PC-9 (cell line): Measurements from ENCODE around the gene ADAMTSL3. TPM values are rescaled to one million over a fixed set of nuclear protein-coding genes. Genes with fewer than 3 reads are reported as not detected.

Experiments
- BruUV-seq: library from RNA; stranded (reverse); fragments of 400-500 nt; replicated peaks from 2 replicates; lab custom pipeline; 2021; lab: Mats Ljungman, UMichigan
- CTCF ChIA-PET: fragments of 300-600 bp; sonication (Branson Sonifier 250); formaldehyde crosslinking; loops from one replicate; lab custom pipeline; 2022; ENCODE audit warnings: antibody characterized with exemption; lab: Charles Lee
- POLR2A ChIA-PET: fragments of 300-600 bp; sonication (Branson Sonifier 250); formaldehyde crosslinking; loops from one replicate; lab custom pipeline; 2022; ENCODE audit warnings: antibody characterized with exemption; ENCODE audit not compliant: unreplicated experiment; lab: Charles Lee
- DNase-seq, 2 experiments: peaks; one replicate each; pipeline versions ENCODE4 v3.0.0 to v3.0.0-alpha.2; 2015 to 2022; ENCODE audit warnings: mixed read lengths in 1 of 2
- H2AFZ ChIP-seq: fragments of 200-600 bp; sonication (generic); 2 replicates; pipeline ENCODE4 v1.8.1; 2017; ENCODE audit warnings: antibody characterized with exemption
- H3F3A ChIP-seq: fragments of 200-600 bp; sonication (generic); 2 replicates; pipeline ENCODE4 v1.8.1; 2017; ENCODE audit warnings: antibody characterized with exemption, mild to moderate bottlenecking, low read depth; ENCODE audit not compliant: insufficient read depth
- H3K27ac ChIP-seq: fragments of 200-600 bp; sonication (generic); 2 replicates; pipeline ENCODE4 v1.6.1; 2016; ENCODE audit warnings: mixed run types
- H3K27me3 ChIP-seq: fragments of 200-600 bp; sonication (generic); 2 replicates; pipeline ENCODE4 v1.6.1; 2016; ENCODE audit warnings: low read depth, mixed run types; ENCODE audit not compliant: insufficient read depth
- H3K36me3 ChIP-seq: fragments of 200-600 bp; sonication (generic); 2 replicates; pipeline ENCODE4 v1.6.1; 2016; ENCODE audit warnings: low read depth, mixed run types
- H3K4me1 ChIP-seq: fragments of 200-600 bp; sonication (generic); replicated peaks from 2 replicates; pipeline ENCODE4 v1.6.1; 2016; ENCODE audit warnings: mixed run types; ENCODE audit not compliant: insufficient read depth
- H3K4me2 ChIP-seq: fragments of 200-600 bp; sonication (generic); 2 replicates; pipeline ENCODE4 v1.6.1; 2017; ENCODE audit warnings: mixed run types
- H3K4me3 ChIP-seq: fragments of 200-600 bp; sonication (generic); 2 replicates; pipeline ENCODE4 v1.6.1; 2016; ENCODE audit warnings: mixed run types
- H3K79me2 ChIP-seq: fragments of 200-600 bp; sonication (generic); 2 replicates; pipeline ENCODE4 v1.6.1; 2017; ENCODE audit warnings: low read depth, mixed run types
- H3K9me2 ChIP-seq: fragments of 200-600 bp; sonication (generic); 2 replicates; pipeline ENCODE4 v1.8.1; 2017; ENCODE audit warnings: mild to moderate bottlenecking; ENCODE audit not compliant: insufficient read depth
- H3K9me3 ChIP-seq: fragments of 200-600 bp; sonication (generic); 2 replicates; pipeline ENCODE4 v1.8.1; 2016; ENCODE audit warnings: low read depth; ENCODE audit not compliant: insufficient read depth
- H4K20me1 ChIP-seq: fragments of 200-600 bp; sonication (generic); 2 replicates; pipeline ENCODE4 v1.8.1; 2017; ENCODE audit not compliant: insufficient read depth
- CTCF ChIP-seq: fragments of 200-600 bp; sonication (generic); conservative IDR thresholded peaks from 2 replicates; pipeline ENCODE4 v1.6.1; 2017; ENCODE audit warnings: mixed run types, antibody characterized with exemption, mild to moderate bottlenecking, moderate library complexity
- EZH2 ChIP-seq: fragments of 200-600 bp; sonication (generic); IDR thresholded peaks from 2 replicates; pipeline ENCODE4 v1.8.0; 2017; ENCODE audit warnings: antibody characterized with exemption, low read depth
- intact Hi-C: fragments of 100-400 bp; cut with micrococcal nuclease; formaldehyde crosslinking; loops from one replicate; pipeline ENCODE4 v1.10.0; 2022; ENCODE audit not compliant: unreplicated experiment
- total RNA-seq: library from RNA; stranded (reverse); gene quantifications from 2 replicates; pipeline ENCODE4 v1.2.3, GENCODE V29; 2021

Gene ADAMTSL3
- total RNA-seq, 1 experiment from 2014 or later: 5.0 TPM

- no peaks in the 10 kb centered on the region for H4K20me1 ChIP-seq
- H3F3A ChIP-seq: no peaks in the 10 kb centered on the region
- no peak for DNase-seq
- H3K27me3 ChIP-seq: 0 out of 2 replicates have a peak, but pooled peaks cover 3% of the 10 kb centered on the region
- no TSS peak for BruUV-seq
- H3K27ac ChIP-seq: no peak overlapping the region
- H3K36me3 ChIP-seq: no peaks in the 10 kb centered on the region
- H3K4me1 ChIP-seq: no peaks in the 10 kb centered on the region
- H3K4me3 ChIP-seq: no peak overlapping the region
- no peak overlapping the region for H3K4me2 ChIP-seq
- TF ChIP-seq EZH2: no peak
- no peak for TF ChIP-seq CTCF
- ChIA-PET CTCF (no interaction called here), POLR2A (no interaction called here)
- no peaks in the 10 kb centered on the region for H3K9me2 ChIP-seq
- intact Hi-C loops: no loop called here
- no peaks in the 10 kb centered on the region for H3K79me2 ChIP-seq
- H2AFZ ChIP-seq: no peak overlapping the region
- H3K9me3 ChIP-seq: no peaks in the 10 kb centered on the region
Measured at GRCh38 chr15:83887404-83887803, 233.5 kb downstream of the ADAMTSL3 start.

GRCh38 chr15:83887961-83888360 is 234.0 kb downstream of the ADAMTSL3 start:
- no TSS peak for BruUV-seq
- Histone ChIP-seq H3K27ac (no peak overlapping the region), H3K79me2 (no peaks in the 10 kb centered on the region), H3K36me3 (no peaks in the 10 kb centered on the region), H2AFZ (no peak overlapping the region), H3K9me3 (no peaks in the 10 kb centered on the region), H4K20me1 (no peaks in the 10 kb centered on the region), H3K4me1 (no peaks in the 10 kb centered on the region), H3F3A (no peaks in the 10 kb centered on the region), H3K4me3 (no peak overlapping the region), H3K27me3 (0 out of 2 replicates have a peak, but pooled peaks cover 3% of the 10 kb centered on the region), H3K4me2 (no peak overlapping the region), H3K9me2 (no peaks in the 10 kb centered on the region)
- intact Hi-C loops: no loop called here
- ChIA-PET CTCF (no interaction called here), POLR2A (no interaction called here)
- no peak for TF ChIP-seq CTCF
- no peak for TF ChIP-seq EZH2
- DNase-seq: no peak

- no peaks in the 10 kb centered on the region for H3K9me3 ChIP-seq
- 0 out of 2 replicates have a peak overlapping the region, but pooled peaks have one; percentile 18 for H3K4me2 ChIP-seq
- H3K9me2 ChIP-seq: no peaks in the 10 kb centered on the region
- no peaks in the 10 kb centered on the region for H3K4me1 ChIP-seq
- no peak overlapping the region for H3K4me3 ChIP-seq
- H3K79me2 ChIP-seq: no peaks in the 10 kb centered on the region
- no peak for DNase-seq
- H3K27me3 ChIP-seq: 0 out of 2 replicates have a peak, but pooled peaks cover 3% of the 10 kb centered on the region
- intact Hi-C loops: no loop called here
- CTCF ChIA-PET: no interaction called here
- no peaks in the 10 kb centered on the region for H3F3A ChIP-seq
- H3K36me3 ChIP-seq: no peaks in the 10 kb centered on the region
- no TSS peak for BruUV-seq
- H4K20me1 ChIP-seq: no peaks in the 10 kb centered on the region
- POLR2A ChIA-PET: no interaction called here
- no peak for TF ChIP-seq CTCF
- no peak for TF ChIP-seq EZH2
- H2AFZ ChIP-seq: no peak overlapping the region
- no peak overlapping the region for H3K27ac ChIP-seq
Measured at GRCh38 chr15:83889995-83890394, 236.1 kb downstream of the ADAMTSL3 start.
